ENCODE measurements around the gene FILIP1.

- TF ChIP-seq CTCF (IDR thresholded peaks at IDR 0.05; ENCODE audit: low read depth, low read length) (no peak), EZH2phosphoT487 (IDR thresholded peaks at IDR 0.05; ENCODE audit: low read depth) (no peak)
Observed at GRCh38 chr6:75280131-75280855, 213.3 kb downstream of the FILIP1 start.

Measured in OCI-LY3 (cell line).